Subcutaneous abdominal adipose tissue (tissue), 5 donors: Measurements from ENCODE around the gene FGFRL1.

Experiments
- H3K27ac ChIP-seq: one replicate; pipeline ENCODE4 v1.7.0; 2013; ENCODE audit warnings: low read depth, mild to moderate bottlenecking, inconsistent platforms, low read length, moderate library complexity
- H3K27me3 ChIP-seq, 5 donors: one replicate each; pipeline ENCODE4 v1.7.0; 2013; ENCODE audit warnings: low read length in 5 of 5, inconsistent platforms in 1 of 5; ENCODE audit not compliant: control insufficient read depth in 5 of 5, insufficient read depth in 4 of 5
- H3K36me3 ChIP-seq, 5 donors: one replicate each; pipeline ENCODE4 v1.7.0; 2013; ENCODE audit warnings: low read length in 5 of 5; ENCODE audit not compliant: control insufficient read depth in 5 of 5, insufficient read depth in 5 of 5
- H3K4me1 ChIP-seq, 5 donors: one replicate each; pipeline ENCODE4 v1.7.0; 2013; ENCODE audit warnings: low read length in 5 of 5, mild to moderate bottlenecking in 3 of 5, moderate library complexity in 1 of 5; ENCODE audit not compliant: control insufficient read depth in 5 of 5, insufficient read depth in 5 of 5
- H3K4me3 ChIP-seq, 5 donors: one replicate each; pipeline ENCODE4 v1.7.0; 2013; ENCODE audit warnings: low read length in 5 of 5, low read depth in 1 of 5
- H3K9ac ChIP-seq, 5 donors: one replicate each; pipeline ENCODE4 v1.7.0; 2013; ENCODE audit warnings: low read length in 5 of 5, mild to moderate bottlenecking in 4 of 5, moderate library complexity in 3 of 5
- H3K9me3 ChIP-seq, 5 donors: one replicate each; pipeline ENCODE4 v1.7.0; 2013; ENCODE audit warnings: low read length in 5 of 5; ENCODE audit not compliant: control insufficient read depth in 5 of 5
- donor health status: healthy.
- donor health status: healthy.
- donor health status: healthy.
- donor health status: healthy.
- donor health status: healthy.

Gene FGFRL1

GRCh38 chr4:1075225-1075624 lies 63.8 kb downstream of the FGFRL1 start:
- Histone ChIP-seq H3K9me3 (no peaks in the 10 kb centered on the region), H3K4me3 (no peak overlapping the region), H3K27ac (no peak overlapping the region), H3K4me1 (peaks cover 0 to 4% (median 0%) of the 10 kb centered on the region in 5 donors), H3K9ac (no peak overlapping the region), H3K36me3 (no peaks in the 10 kb centered on the region), H3K27me3 (no peaks in the 10 kb centered on the region)

- no peaks in the 10 kb centered on the region for H3K36me3 ChIP-seq
- no peak overlapping the region for H3K27ac ChIP-seq
- H3K9me3 ChIP-seq: no peaks in the 10 kb centered on the region
- H3K4me1 ChIP-seq: peaks cover 0 to 4% (median 0%) of the 10 kb centered on the region in 5 donors
- H3K27me3 ChIP-seq: peaks cover 0 to 5% (median 0%) of the 10 kb centered on the region in 5 donors
- no peak overlapping the region for H3K4me3 ChIP-seq
- H3K9ac ChIP-seq: no peak overlapping the region
Measured at GRCh38 chr4:1075809-1076699, 64.6 kb downstream of the FGFRL1 start.
